Inflammatory macrophage treated with lipopolysaccharide for 4 hours (primary cell): Measurements from ENCODE around the gene TMEM54.

Experiments used
- DNase-seq: peaks from one replicate; pipeline ENCODE4 v3.0.0-alpha.2; 2020

Gene TMEM54

GRCh38 chr1:32877211-32878110 is 23.7 kb downstream of the TMEM54 start:
- no peak for DNase-seq

- peak; percentile 65 for DNase-seq
These were observed 24.6 kb downstream of the TMEM54 start for GRCh38 chr1:32876341-32877210.

GRCh38 chr1:32874860-32875752 is 26.1 kb downstream of the TMEM54 start:
- DNase-seq, result no peak

GRCh38 chr1:32873484-32873883 is 27.7 kb downstream of the TMEM54 start:
- no peak for DNase-seq

GRCh38 chr1:32872192-32872460 is 29.1 kb downstream of the TMEM54 start:
- no peak for DNase-seq

- DNase-seq, result no peak
These were observed 29.6 kb downstream of the TMEM54 start for GRCh38 chr1:32871364-32872191.

- DNase-seq, result no peak
These were observed 30.4 kb downstream of the TMEM54 start, which contains the start of gene FNDC5 for GRCh38 chr1:32870615-32871363. Gene FNDC5, minus strand, starts transcription at chr1:32870912.

GRCh38 chr1:32869923-32870614 is 31.1 kb downstream of the TMEM54 start:
- no peak for DNase-seq

- no peak for DNase-seq
These were observed 32.3 kb downstream of the TMEM54 start for GRCh38 chr1:32868806-32869455.

- no peak for DNase-seq
These were observed 33.1 kb downstream of the TMEM54 start for GRCh38 chr1:32868085-32868484.

GRCh38 chr1:32867671-32868070 is 33.5 kb downstream of the TMEM54 start:
- DNase-seq, result no peak

- no peak for DNase-seq
These were observed 34.0 kb downstream of the TMEM54 start for GRCh38 chr1:32867151-32867550.

GRCh38 chr1:32865639-32866405 is 35.4 kb downstream of the TMEM54 start:
- DNase-seq, result no peak

- DNase-seq, result no peak
These were observed 36.7 kb downstream of the TMEM54 start for GRCh38 chr1:32864375-32865019.

- no peak for DNase-seq
These were observed 37.3 kb downstream of the TMEM54 start for GRCh38 chr1:32863881-32864245.

GRCh38 chr1:32863218-32863880 is 37.8 kb downstream of the TMEM54 start:
- peak; percentile 31 for DNase-seq

GRCh38 chr1:32861904-32862695 is 39.1 kb downstream of the TMEM54 start:
- DNase-seq, result peak; percentile 42
